ENCODE data around the gene ASB2. TPM values are rescaled to one million over a fixed set of nuclear protein-coding genes. Genes with fewer than 3 reads are reported as not detected.

ASB2 gene
- total RNA-seq, 4 donors from 2014 or later, result 0.79 to 2.5 (median 0.95) TPM

DNA sequence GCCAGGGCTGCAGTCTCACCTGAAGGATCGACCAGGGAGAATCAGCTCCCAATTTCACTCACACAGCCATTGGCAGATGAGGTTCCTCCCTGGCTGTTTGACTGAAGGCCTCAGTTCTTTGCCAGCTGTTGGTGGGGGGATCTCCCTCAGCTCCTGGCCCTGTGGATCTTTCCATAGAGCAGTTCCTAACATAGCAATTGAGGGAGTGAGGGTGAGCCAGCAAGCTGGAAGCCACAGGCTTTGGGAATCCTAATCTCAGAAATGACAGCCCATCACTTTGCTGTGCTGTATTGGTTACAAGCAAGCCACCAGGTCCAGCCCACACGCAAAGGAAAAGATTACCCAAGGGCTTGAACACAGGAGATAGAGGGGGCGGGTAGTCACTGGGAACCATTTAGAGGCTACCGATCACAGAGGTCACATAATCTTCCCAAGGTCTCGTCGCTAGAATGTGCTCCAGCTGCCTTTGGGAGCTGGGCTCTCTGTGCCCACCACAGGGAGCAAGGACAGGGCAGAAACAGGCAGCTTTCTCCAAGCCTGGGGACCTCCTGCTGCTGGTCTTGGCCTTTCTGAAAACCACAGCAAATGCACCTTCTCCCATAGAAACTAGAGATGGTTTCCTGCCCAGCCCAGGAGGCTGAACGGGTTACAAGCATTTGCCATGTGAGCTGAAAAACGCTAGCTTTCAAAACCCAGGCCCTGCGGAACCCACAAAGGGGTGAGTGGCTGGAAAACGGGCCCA, 45.2 kb upstream of the ASB2 start:
- Histone ChIP-seq H3K36me3 (no peaks in the 10 kb centered on the region), H3K27me3 (peaks cover 3% of the 10 kb centered on the region), H3K4me3 (no peak overlapping the region), H3K4me1 (peaks cover 7% of the 10 kb centered on the region), H3K27ac (no peak overlapping the region), H3K9me3 (no peaks in the 10 kb centered on the region)
- no peak for TF ChIP-seq CTCF (IDR thresholded peaks at IDR 0.05)
- no peak for TF ChIP-seq POLR2A (IDR thresholded peaks at IDR 0.05)
- no peak for TF ChIP-seq POLR2AphosphoS5 (IDR thresholded peaks at IDR 0.05)
- no peak for TF ChIP-seq EP300 (IDR thresholded peaks at IDR 0.05)
- no peak for DNase-seq (ENCODE audit: low spot score in 2 of 2)
- WGBS, result 65% methylated on average over 10 of the region's 10 CpGs

DNA sequence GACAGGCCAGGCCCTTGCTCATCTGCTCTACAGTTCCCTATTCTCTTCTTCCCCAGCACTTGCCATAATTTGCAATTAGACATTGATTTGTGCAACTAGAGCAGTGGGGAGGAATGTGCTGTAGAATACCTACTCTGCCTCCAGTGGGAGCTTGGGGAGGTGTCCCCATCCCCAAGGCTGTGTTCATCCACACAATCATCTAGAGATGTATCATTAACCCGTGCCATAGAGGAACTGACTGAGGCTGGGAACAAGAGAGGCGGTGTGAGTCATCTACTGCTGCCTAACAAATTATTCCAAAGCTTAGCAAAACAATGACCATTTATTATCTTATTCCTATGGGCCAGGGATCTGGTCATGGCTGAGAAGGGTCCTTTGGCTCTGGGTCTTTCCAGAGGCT, 44.6 kb upstream of the ASB2 start:
- Histone ChIP-seq H3K9me3 (no peaks in the 10 kb centered on the region), H3K27ac (no peak overlapping the region), H3K36me3 (no peaks in the 10 kb centered on the region), H3K27me3 (peaks cover 3% of the 10 kb centered on the region), H3K4me3 (no peak overlapping the region), H3K4me1 (peaks cover 4% of the 10 kb centered on the region)
- DNase-seq (ENCODE audit: low spot score in 2 of 2), result no peak
- TF ChIP-seq POLR2A (IDR thresholded peaks at IDR 0.05) (no peak), EP300 (IDR thresholded peaks at IDR 0.05) (no peak), CTCF (IDR thresholded peaks at IDR 0.05) (no peak), POLR2AphosphoS5 (IDR thresholded peaks at IDR 0.05) (no peak)
- 85% methylated on average over 2 of the region's 2 CpGs for WGBS

DNA sequence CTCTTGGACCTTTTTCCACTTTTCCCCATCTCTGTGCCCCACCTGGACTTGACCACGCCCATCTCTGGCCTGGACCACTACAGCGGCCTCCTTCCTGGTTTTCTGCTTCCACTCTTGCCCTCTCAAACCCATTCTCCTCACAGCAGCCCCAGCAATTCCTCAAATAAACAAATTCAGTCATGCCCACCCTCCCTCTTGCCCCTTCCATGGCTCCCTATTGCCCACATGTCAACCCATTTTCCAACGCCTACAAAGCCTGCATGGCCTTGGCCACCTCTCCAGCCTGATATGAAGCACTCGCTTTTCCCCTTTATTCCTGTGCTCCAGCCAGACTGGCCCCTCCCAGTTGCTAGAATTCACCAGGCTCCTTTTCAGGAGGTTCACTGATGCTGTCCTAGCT, 43.9 kb upstream of the ASB2 start:
- peaks cover 3% of the 10 kb centered on the region for H3K27me3 ChIP-seq
- TF ChIP-seq POLR2AphosphoS5 (IDR thresholded peaks at IDR 0.05) (no peak), POLR2A (IDR thresholded peaks at IDR 0.05) (no peak), CTCF (IDR thresholded peaks at IDR 0.05) (no peak), EP300 (IDR thresholded peaks at IDR 0.05) (no peak)
- H3K9me3 ChIP-seq, result no peaks in the 10 kb centered on the region
- no peak overlapping the region for H3K4me3 ChIP-seq
- H3K36me3 ChIP-seq, result no peaks in the 10 kb centered on the region
- 91% methylated on average over 4 of the region's 4 CpGs for WGBS
- no peak overlapping the region for H3K27ac ChIP-seq
- H3K4me1 ChIP-seq, result no peaks in the 10 kb centered on the region
- no peak for DNase-seq (ENCODE audit: low spot score in 2 of 2)

- H3K4me3 ChIP-seq, result no peak overlapping the region
- no peaks in the 10 kb centered on the region for H3K4me1 ChIP-seq
- no peak for TF ChIP-seq POLR2AphosphoS5 (IDR thresholded peaks at IDR 0.05)
- no peak for TF ChIP-seq EP300 (IDR thresholded peaks at IDR 0.05)
- TF ChIP-seq CTCF (IDR thresholded peaks at IDR 0.05), result no peak
- no peak for TF ChIP-seq POLR2A (IDR thresholded peaks at IDR 0.05)
- no peaks in the 10 kb centered on the region for H3K36me3 ChIP-seq
- no peaks in the 10 kb centered on the region for H3K9me3 ChIP-seq
- no peak for DNase-seq (ENCODE audit: low spot score in 2 of 2)
- no peak overlapping the region for H3K27ac ChIP-seq
- WGBS, result 81% methylated on average over 6 of the region's 6 CpGs
- peaks cover 3% of the 10 kb centered on the region for H3K27me3 ChIP-seq
These were observed 43.0 kb upstream of the ASB2 start for GRCh38 chr14:94019329-94019728.

GRCh38 chr14:94018308-94018707, 41.9 kb upstream of the ASB2 start:
- H3K27me3 ChIP-seq, result peaks cover 3% of the 10 kb centered on the region
- no peak overlapping the region for H3K4me3 ChIP-seq
- no peak for DNase-seq (ENCODE audit: low spot score in 2 of 2)
- no peak overlapping the region for H3K27ac ChIP-seq
- TF ChIP-seq POLR2AphosphoS5 (IDR thresholded peaks at IDR 0.05) (no peak), CTCF (IDR thresholded peaks at IDR 0.05) (no peak), EP300 (IDR thresholded peaks at IDR 0.05) (no peak), POLR2A (IDR thresholded peaks at IDR 0.05) (no peak)
- 60% methylated on average over 7 of the region's 8 CpGs for WGBS
- no peaks in the 10 kb centered on the region for H3K36me3 ChIP-seq
- H3K9me3 ChIP-seq, result no peaks in the 10 kb centered on the region
- H3K4me1 ChIP-seq, result no peaks in the 10 kb centered on the region

Measured in suprapubic skin (tissue), 4 donors.